ENCODE results near the gene SPNS2.

SPNS2 gene

DNA sequence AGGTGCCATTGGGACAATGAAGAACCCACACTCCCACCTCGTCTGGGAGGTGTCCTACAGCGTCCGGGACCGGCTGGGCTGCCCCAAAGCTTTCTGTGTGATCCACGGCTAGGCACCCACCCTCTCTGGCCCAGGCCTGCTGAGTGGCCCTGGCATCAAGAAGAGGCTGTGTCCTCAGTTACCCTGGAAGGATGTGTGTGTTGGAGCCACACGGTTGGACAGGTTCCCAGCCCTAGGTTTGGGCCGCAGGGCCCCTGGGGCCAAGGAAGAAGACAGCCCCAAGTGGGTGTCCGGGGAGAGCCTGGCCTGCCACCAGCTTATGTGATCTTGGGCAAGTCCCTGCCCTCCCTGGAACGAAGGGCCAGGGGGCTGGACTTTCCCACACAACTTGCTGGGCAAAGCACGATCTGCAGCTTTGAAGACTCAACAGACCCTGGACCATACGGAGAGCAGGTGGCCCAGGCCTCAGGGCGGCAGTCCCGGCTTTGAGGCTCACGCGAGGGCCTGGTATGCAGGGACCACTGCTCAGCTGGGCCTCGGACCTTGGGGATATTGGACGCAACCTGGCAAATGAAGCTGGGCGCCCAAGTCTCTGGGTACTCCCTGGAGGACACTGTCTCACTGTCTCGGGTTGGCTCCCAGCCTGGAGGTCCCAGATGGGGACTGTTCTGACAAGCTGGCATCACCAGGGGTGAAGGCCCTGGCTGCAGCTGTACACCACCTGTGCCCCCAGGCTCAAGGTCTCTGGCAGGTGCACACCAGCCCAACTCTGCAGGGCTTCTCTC is 39.0 kb downstream of the SPNS2 start:
- DNase-seq (ENCODE audit: low read depth in 2 of 2), result no peak

DNA sequence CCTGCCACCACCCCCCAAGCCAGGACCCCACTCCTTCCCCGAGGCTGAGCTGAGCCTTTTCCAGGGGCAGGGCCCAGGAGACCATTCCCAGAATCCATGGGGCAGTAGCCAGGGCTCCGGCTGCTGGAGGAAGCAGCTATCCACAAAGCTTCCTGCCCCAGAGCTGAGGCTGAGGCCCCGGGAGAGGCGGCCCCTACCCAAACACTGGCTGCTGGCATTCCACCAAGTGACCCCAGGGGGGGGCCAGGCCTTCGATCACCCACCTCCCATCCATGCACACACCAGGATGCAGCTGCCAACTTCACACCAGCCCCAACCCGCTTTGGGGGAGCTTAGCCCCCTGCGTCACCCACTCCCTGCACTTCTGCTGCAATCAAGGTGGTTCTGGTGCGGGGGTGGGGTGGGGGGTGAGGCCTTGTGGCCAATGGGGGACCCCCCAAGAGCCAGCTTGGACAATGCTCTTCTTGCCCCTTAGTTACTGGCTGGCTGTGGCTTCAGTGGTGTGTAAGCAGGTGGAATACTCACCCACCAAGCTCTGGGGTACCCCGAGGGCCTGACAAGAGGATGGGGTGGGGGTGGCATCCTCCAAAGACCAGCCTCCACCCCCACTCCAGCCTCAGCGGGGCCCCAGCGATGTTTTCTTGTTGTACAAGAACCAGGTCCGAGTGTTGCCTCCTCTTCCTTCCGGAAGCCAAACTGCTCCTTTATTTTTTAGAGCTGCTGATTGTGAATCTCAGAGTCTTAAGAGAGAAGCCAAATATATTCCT is 39.7 kb downstream of the SPNS2 start:
- DNase-seq (ENCODE audit: low read depth in 2 of 2), result no peak

DNA sequence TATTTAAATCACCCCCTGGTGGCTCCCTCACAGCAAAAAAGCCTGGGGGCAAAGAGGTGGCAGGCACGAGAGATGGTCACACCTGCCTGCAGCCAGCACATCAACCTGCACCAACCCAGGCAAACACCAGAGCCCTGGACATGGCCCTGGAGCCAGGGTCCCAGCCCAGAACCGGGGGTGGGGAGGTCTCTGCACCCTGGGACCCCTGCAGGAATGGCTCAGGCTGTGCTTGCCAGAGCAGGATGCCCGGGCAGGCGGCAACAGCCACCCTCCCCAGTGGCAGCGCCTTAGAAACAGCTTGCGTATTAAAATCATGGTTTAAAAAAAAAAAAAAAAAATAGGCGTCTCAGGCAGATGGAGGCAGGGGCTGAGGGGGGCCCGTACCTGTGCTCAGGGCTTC is 40.3 kb downstream of the SPNS2 start:
- DNase-seq (ENCODE audit: low read depth in 2 of 2), result no peak

DNA sequence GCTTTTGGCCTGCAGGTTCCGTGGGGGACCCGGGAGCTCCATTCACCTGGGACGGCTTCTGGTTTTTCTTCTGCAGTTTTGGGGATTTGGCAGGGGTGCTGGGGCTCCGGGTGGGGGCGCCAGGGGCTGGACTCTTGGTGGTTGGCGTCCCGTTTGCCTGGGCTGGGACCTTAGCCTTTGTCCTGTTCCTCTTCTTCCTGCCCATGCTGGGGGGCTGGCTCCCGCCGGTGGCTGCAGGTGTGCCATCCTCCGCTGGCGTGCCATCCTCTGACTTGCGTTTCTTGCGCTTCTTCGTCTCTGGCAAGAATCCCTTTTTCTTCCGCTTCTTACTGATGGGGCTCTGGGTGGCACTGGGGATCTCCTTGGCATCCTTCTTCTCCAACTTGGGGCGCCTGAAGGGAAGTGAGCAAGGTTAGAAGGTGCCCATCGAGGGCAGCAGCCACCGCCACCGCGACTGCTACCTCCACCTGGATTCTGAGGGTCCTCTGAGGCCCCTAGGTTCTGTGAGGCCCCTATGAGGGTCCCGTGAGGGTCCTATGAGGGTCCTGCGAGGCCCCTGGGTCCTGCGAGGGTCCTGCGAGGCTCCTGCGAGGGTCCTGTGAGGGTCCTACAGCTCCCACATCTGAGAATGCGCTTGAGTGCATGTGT is 41.0 kb downstream of the SPNS2 start:
- DNase-seq (ENCODE audit: low read depth in 2 of 2), result no peak

DNA sequence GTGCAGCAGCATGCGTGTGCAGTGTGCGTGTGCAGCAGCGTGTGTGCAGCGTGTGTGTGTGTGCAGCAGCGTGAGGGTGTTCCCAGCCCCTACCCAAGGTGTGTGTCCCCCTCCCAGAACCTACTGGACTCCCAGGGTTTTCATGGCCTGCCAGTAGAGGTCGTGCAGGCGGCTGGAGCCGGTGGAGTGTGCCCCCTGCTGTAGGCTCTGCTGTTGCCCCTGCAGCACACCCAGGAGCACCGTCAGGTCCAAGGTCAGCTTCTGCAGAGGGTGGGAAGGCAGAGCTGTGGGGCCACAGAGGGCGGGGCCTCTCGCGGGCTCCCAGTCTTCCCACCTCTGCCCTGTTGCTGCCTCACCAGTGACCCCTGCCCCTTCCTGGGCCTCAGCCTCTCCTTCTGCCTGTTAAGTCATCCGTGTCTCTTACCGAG is 41.6 kb downstream of the SPNS2 start:
- no peak for DNase-seq (ENCODE audit: low read depth in 2 of 2)

DNA sequence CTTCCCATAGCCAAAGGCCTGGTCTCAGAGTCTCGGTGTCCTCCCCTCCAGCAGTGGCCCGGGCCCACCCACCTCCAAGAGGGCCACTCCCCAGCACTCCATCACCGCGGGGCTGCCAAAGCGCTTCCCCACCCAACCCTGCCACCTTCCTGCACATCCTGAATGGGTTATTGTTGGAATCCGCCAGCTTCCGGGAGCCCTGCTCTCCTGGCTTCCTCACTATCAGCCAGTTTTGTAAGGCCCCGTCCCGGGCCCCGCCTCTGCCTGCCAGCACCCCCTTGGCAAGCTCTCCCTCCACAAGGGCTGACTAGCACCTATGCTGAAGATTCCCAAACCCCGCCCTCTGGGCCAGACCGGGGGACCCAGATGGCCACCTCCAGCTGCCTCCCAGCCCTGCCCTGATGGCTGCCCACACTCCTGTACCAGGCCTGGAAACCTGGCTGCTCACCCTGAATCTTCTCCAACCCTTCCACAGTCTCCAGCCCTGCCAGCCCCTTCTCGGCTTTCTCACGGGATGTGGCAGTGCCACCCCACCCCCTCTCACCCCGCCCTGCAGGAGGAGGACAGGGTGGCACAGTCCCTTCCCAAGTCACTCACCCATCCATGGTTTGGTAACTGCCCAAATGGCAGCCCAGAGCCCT is 42.1 kb downstream of the SPNS2 start:
- DNase-seq (ENCODE audit: low read depth in 2 of 2), result no peak

DNA sequence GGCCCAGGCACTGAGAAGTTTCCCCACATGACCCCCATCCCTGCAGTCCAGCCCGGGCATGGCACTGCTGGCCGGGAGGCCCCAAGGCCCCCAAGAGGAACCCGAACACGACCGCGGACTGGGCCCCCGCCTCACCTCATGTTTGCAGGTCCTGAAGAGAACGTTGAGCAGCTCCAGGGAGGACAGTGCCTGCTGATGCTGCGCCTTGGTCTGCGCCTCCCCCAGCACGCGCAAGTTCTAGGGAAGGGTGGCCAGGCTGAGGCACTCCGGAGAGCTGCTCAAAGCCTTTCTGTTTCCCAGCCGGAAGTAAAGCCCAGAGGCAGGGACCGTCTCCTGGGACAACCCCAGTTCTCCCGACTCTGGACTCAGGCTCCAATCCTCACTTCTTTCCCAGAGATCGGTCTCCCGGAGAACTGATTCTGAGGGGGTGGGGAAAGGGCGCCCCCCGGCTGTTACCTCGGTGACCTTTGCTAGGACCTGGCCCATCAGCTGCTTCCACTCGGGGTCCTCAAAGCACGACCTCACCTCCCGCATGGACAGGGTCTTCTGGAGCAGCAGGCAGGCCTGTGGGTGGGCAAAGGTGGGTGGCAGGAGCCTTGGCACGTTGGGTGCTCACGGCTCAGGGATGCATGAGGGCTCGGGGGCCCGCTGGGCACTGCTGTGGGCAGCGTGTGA is 42.8 kb downstream of the SPNS2 start:
- no peak for DNase-seq (ENCODE audit: low read depth in 2 of 2)

DNA sequence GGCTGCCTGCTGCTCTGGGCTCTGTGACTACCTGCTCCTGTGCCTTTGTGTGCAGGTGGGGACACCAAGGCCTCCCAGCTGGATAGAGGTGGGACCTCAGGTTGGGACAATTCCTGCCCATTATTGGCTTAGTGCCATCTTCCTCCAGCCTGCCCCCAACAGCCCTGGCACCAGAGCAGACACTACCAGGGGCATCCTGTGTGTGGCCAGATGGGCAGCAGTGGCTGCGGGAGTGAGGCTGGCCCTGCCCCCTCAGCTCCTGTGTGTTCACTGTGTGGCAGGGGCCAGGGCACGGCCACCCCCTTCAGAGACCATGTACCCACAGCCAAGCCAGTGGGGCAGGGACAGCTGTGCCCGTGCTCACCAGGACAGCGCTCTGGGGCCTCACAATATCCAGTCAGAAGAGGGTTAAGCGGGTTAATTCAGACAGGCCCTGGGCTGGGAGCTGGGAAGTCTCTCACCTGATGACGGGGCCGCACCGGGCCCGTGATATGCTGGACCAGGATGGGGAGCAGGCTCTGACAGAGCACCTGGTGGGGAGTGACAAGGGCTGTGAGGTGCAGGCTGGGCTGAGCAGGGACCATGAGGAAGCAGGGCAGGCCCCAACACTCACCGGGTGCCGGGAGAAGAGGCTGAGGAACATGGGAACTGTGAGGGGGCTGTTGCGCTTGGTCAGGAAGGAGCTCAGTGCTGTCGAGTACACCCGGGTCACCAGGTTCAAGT is 43.5 kb downstream of the SPNS2 start:
- no peak for DNase-seq (ENCODE audit: low read depth in 2 of 2)

DNA sequence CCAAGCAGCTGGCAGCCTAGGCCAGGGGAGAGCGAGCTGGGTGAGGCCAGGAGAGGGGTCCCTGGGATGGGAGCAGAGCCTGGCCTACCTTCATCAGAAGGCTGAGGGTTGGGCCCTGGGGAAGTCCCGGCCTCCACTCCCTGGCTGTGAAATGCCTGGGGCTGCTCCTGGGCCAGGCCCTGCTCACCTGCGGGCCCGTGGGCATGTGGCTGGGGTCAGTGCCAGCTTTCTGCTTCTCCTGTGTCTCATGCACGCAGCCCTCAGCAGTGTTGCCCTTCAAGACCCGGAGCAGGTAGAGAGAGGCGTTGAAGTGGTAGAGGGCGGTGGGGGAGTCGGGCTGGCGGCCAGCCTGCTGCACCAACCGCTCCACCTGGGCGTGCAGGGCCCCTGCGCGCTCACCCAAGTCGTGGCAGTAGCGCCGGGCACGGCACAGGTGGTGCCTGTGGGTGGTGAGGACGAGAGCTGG is 44.1 kb downstream of the SPNS2 start:
- no peak for DNase-seq (ENCODE audit: low read depth in 2 of 2)

DNA sequence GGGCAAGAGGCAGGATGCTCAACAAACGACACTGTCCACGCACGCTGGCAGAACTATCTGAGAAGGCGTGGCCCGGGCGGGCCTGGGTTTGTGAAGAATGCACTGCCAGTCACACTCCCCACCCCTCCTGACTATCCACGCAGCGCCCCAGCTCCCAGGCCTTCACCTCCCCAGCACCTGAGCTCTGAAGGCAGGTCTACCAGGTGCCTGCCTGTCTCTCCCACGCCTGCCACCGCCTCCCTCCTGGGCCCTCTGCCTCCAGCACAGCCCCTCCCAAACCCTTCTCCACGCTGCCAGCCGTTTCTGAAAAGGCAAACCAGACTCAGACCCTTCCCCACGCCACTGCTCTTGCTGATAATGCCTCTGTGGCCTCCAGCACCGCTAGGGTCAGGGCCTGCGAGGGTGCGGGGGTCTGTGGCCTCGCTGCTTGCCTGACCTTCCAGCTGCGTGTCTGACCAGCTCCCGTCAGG is 44.9 kb downstream of the SPNS2 start:
- DNase-seq (ENCODE audit: low read depth in 2 of 2), result no peak

DNA sequence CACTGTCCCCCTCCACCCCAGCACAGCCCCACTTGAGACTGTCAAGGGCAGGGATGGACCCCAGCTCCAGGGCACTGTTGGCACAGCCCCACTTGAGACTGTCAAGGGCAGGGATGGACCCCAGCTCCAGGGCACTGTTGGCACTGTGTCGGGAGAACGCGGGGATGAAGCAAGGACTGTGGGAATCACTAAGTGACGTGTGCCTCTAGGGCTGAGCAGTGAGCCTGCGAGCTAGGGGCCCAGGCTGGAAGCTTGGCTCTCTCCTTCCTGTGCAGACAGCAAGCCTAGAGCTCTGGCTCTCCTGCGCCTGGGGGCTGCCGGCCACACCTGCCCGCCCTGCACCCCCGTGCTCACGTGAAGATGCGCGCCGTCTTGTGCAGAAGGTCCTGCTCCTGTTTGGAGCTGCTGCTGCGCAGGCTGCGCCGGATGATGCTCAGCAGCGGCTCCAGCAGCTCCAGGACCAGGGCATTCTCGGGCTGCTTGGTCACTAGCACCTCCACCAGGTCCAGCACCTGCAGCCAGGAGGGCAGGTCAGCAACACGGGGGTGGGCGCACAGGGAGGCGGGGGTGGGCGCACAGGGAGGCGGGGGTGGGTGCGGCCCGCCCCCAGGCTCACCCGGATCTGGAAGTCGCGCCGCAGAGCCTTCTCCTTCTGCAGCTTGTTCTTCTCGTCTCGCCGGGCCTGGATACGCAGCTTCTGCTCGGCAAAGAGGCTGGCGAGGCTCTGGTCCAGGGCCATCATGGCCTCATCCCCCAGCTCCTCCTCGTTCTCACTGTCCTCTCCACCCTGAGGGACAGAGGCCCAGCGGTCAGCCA is 45.7 kb downstream of the SPNS2 start:
- no peak for DNase-seq (ENCODE audit: low read depth in 2 of 2)

DNA sequence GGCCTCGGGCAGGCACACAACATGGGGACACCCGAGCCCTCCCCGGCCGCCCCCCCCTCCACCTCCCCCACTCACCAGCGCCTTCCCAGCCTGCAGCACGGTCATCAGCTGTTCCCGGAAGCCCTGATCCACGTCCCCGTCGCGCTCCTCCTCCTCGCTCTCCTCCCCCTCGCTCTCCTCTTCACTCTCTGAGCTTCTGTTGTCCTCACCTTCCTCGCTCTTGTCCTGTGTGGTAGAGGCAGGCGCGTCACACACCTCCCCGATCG is 46.2 kb downstream of the SPNS2 start:
- no peak for DNase-seq (ENCODE audit: low read depth in 2 of 2)

DNA sequence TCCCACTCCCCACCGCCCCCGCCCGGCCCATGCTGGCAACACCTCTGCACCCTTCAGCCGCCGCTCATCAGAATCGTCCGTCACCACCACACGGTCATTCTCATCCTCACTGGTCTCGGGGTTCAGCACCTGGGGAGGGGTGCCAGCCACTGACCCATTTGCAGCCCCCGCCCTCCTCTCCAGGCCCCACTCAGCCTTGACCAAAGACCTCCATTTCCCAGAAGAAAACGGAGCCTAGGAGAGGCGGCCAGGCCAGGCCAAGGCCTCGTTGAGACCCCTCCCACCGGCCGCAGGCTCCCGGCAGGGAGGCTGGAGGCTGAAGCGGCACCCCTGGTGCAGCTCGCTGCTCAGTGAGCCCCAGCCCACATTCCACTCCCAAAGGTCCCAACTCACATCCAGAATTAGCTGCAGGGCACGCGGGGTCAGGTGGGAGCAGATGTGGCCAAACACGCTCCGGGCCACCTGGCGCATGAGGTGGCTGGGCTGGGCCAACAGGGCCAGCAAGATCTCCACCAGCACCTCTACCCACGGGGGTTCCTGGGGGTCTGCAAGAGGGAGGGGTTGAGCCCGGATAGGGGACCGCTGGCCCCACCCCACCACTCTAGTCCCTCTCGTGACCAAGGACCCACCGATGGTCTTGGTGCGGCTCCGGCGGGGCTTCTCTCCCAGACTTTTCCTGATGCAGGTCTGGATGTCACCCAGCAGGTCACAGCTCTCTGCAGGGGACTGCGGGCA is 46.7 kb downstream of the SPNS2 start:
- no peak for DNase-seq (ENCODE audit: low read depth in 2 of 2)

DNA sequence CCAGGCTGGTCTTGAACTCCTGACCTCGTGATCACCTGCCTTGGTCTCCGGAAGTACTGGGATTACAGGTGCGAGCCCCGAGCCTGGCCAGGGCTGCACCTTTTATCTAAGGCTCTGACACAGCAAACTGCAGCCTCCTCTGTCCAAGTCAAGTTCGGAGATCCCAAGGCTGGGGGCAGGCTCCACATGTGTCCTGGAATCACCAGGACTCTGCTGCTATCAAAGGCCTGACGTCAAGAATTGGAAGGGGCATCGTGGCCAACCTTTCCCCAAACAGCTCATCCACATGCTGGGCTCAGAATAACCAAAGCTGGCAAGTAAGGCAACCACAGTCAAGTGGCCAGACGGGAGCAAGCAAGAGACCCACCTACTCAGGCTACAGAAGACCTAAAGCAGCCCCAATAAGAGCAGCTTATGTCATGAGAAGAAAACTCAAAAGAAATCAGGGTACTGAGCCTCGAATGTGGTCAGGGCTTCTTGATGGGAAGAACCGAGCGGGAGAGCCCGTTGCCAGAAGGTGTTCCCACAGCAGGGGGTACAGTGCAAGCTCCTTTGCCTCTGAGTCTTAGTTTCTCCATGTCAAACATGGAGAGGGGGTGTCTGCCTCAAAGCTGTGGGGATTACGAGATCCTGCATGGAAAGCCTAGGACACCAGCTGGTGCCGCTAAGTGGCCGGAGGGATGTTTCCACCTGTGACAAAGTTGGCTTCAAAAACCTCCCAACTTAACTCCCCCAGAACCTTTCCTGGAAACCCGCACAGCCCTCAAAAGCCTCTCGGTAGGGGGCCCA is 48.6 kb downstream of the SPNS2 start:
- DNase-seq (ENCODE audit: low read depth in 2 of 2), result no peak

DNA sequence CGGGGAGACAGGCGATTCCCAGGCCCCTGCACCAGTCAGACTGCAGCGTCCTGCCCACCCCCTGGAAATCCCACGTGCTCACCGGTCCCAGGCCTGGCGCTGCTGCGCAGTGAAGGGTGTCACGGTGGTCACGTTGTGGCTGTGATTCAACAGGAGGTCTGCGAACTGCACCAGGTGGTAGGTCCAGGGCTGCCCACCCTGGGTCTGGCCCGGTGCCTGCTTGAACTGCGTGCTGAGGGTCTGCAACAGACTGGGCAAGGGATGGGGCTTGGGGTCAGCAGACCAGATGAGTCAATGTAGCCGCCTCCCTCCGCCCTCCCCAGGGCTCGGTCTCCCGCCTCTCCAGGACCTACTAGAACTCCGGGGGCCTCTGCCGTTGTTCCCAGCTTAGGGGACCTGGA is 49.4 kb downstream of the SPNS2 start:
- DNase-seq (ENCODE audit: low read depth in 2 of 2), result no peak

DNA sequence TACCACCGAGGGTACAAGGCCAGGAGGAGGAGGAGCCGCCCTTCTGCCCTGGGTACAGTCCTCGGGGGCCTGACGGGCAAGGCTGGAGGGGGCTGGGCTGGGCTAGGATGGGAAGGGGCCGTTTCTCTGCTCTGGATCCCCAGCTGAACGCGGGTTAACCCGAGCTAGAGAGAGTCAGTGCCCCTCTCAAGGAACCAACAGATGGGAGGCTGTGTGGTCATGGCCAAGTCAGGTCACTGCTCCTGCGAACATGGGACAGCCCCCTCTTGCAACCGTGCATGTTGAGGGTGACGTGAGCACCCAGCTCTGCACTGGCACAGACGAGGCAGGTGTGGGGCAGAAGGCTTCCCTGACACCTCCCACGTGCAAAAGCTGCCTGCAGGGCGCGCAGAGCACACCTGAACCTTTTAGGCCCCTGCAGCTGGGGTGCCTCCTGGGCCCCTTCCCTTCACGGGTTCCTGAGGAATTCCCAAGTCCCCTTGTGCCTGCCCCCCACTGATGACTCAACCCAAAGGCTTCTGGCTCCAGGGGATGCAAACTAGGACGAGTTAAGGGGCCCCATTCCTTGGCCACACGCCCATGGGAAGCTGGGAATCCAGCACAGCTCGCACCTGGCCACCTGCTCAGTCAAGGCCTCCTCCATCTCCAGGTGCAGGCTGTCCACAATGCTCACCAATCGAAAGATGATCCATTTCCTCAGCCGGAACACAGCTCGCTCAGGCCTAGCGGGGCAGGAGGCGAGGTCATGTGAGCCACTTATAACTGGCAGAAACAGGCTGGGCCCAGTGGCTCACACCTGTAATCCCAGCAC is 50.2 kb downstream of the SPNS2 start:
- DNase-seq (ENCODE audit: low read depth in 2 of 2), result no peak

DNA sequence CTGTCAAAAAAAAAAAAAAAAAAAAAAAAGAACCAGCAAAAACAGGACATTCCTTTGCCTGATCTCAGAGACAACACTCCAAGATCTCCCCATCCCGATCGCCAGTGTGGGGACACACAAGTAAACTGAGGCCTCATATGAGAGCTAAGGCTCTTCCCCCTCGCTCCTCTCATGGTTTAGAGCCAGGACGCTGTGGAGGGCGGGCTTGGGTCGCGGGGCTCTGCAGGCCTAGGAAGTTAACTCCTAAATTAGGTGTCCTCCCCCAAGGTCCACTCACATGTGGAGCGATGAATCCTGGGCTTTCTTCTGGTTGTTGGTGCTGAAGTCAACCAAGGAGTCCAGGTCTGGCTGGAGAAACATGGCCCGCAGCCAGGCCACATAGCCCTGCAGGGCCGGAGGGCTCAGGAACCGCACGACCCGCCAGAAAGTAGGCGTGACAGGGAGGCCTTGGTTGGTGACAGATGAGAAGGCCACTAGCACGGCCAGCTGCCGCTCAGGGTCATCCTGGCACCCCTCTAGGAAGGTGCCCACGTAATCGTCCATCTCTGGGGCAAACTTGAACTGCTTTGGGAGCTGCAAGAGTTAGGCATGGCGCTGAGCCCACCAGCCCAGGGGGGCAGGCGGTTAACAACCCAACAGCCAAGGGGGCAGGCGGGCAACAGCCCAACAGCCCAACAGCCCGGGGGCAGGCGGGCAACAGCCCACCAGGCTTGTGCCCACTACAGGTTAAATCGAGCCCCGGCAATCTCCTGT is 51.3 kb downstream of the SPNS2 start:
- DNase-seq (ENCODE audit: low read depth in 2 of 2), result no peak

All from stimulated activated CD4-positive, alpha-beta T cell treated with anti-CD3 and anti-CD28 coated beads, Interleukin-1b, Interleukin-23, amount 100 ng/mL, for 4 hours (primary cell).